Activated gamma-delta T cell treated with Interleukin-2 at 50 U/mL for 16 hours (primary cell): ENCODE measurements around the gene MSH2.
"Not testable (repeated sequence)": the region's sequence is repeated elsewhere in the genome, so short reads cannot be mapped to it uniquely, and the experiment has no call there.

Source experiments
- DNase-seq: peaks from one replicate; pipeline ENCODE4 v3.0.0-alpha.2; 2020

MSH2 gene

GRCh38 chr2:47402805-47403608 lies at the start of gene MSH2:
TSS of gene MSH2 (plus strand) at chr2:47403156. CDS start at chr2:47403192, 36 bp downstream.
- DNase-seq = peak; percentile 91

- no peak for DNase-seq
These were observed 48.7 kb upstream of the MSH2 start for GRCh38 chr2:47354013-47354847.

- no peak for DNase-seq
These were observed 48.1 kb upstream of the MSH2 start for GRCh38 chr2:47354848-47355204.

- no peak for DNase-seq
These were observed 45.5 kb upstream of the MSH2 start for GRCh38 chr2:47357483-47357882.

GRCh38 chr2:47359375-47359868 lies 43.5 kb upstream of the MSH2 start:
- DNase-seq = no peak

GRCh38 chr2:47360283-47360682 lies 42.7 kb upstream of the MSH2 start:
- no peak for DNase-seq

GRCh38 chr2:47360927-47361326 lies 42.0 kb upstream of the MSH2 start:
- DNase-seq = no peak

GRCh38 chr2:47361505-47362229 lies 41.3 kb upstream of the MSH2 start:
- DNase-seq = not testable (repeated sequence)

GRCh38 chr2:47373747-47374146 lies 29.2 kb upstream of the MSH2 start:
- DNase-seq = no peak

- DNase-seq = no peak
These were observed 27.6 kb upstream of the MSH2 start for GRCh38 chr2:47375307-47375706.

GRCh38 chr2:47379384-47379783 lies 23.6 kb upstream of the MSH2 start:
- DNase-seq = no peak

GRCh38 chr2:47381408-47381807 lies 21.5 kb upstream of the MSH2 start:
- DNase-seq = no peak

GRCh38 chr2:47386551-47386950 lies 16.4 kb upstream of the MSH2 start:
- DNase-seq = no peak

- DNase-seq = no peak
These were observed 14.1 kb upstream of the MSH2 start for GRCh38 chr2:47388888-47389287.

GRCh38 chr2:47389692-47390091 lies 13.3 kb upstream of the MSH2 start:
- no peak for DNase-seq

- no peak for DNase-seq
These were observed 984 bp upstream of the MSH2 start for GRCh38 chr2:47401789-47402554.

GRCh38 chr2:47402555-47402804 lies 476 bp upstream of the MSH2 start:
- no peak for DNase-seq

- no peak for DNase-seq
These were observed 745 bp downstream of the MSH2 start for GRCh38 chr2:47403609-47404193.

GRCh38 chr2:47404356-47404755 lies 1.4 kb downstream of the MSH2 start:
- no peak for DNase-seq

GRCh38 chr2:47405757-47406156 lies 2.8 kb downstream of the MSH2 start:
- no peak for DNase-seq

GRCh38 chr2:47406649-47407330 lies 3.8 kb downstream of the MSH2 start:
- not testable (repeated sequence) for DNase-seq

- not testable (repeated sequence) for DNase-seq
These were observed 5.0 kb downstream of the MSH2 start for GRCh38 chr2:47407976-47408375.
